Panc1 (cell line): ENCODE measurements around the gene GVQW3. TPM values are rescaled to one million over a fixed set of nuclear protein-coding genes. Genes with fewer than 3 reads are reported as not detected.
"Not testable (repeated sequence)": the region's sequence is repeated elsewhere in the genome, so short reads cannot be mapped to it uniquely, and the experiment has no call there.

Experiments
- ATAC-seq: fragments of 200-7000 bp; cut with Tn5 transposase; 2 replicates; pipeline ENCODE4 v1.9.1; 2020; ENCODE audit warnings: mild to moderate bottlenecking, moderate library complexity
- BruUV-seq: library from RNA; stranded (reverse); fragments of 400-500 nt; replicated peaks from 2 replicates; lab custom pipeline; 2021; lab: Mats Ljungman, UMichigan
- CTCF ChIA-PET: fragments of 300-600 bp; sonication (Branson Sonifier 250); formaldehyde crosslinking; loops from one replicate; lab custom pipeline; 2022; ENCODE audit warnings: antibody characterized with exemption; lab: Charles Lee
- POLR2A ChIA-PET: fragments of 300-600 bp; sonication (Branson Sonifier 250); formaldehyde crosslinking; loops from one replicate; lab custom pipeline; 2022; ENCODE audit warnings: antibody characterized with exemption; lab: Charles Lee
- DNase-seq: peaks from one replicate; pipeline ENCODE4 v3.0.0-alpha.2; 2010; ENCODE audit warnings: low read depth, low spot score
- H3K27ac ChIP-seq: 2 replicates; pipeline ENCODE4 v1.5.1; 2011; ENCODE audit warnings: mild to moderate bottlenecking, low read length, inconsistent platforms
- H3K27me3 ChIP-seq: fragments of 200-500 bp; sonication (Bioruptor generic); 2 replicates; pipeline ENCODE4 v1.6.0; 2014; ENCODE audit warnings: low read length, inconsistent platforms; ENCODE audit not compliant: control insufficient read depth, insufficient read depth
- H3K36me3 ChIP-seq: fragments of 200-500 bp; sonication (Bioruptor generic); 2 replicates; pipeline ENCODE4 v1.5.1; 2014; ENCODE audit warnings: inconsistent platforms, mild to moderate bottlenecking, low read length, moderate library complexity; ENCODE audit not compliant: control insufficient read depth, insufficient read depth
- H3K4me1 ChIP-seq: 2 replicates; pipeline ENCODE4 v1.5.1; 2011; ENCODE audit warnings: inconsistent platforms, mild to moderate bottlenecking, low read length, moderate library complexity; ENCODE audit not compliant: control insufficient read depth, insufficient read depth
- H3K4me3 ChIP-seq, 2 experiments: 2 replicates each; pipeline ENCODE4 v1.5.1; 2011 to 2012; ENCODE audit warnings: low read depth in 2 of 2, low read length in 2 of 2, mild to moderate bottlenecking in 2 of 2, inconsistent platforms in 1 of 2, moderate library complexity in 1 of 2
- H3K9me3 ChIP-seq: fragments of 200-500 bp; sonication (Bioruptor generic); 2 replicates; pipeline ENCODE4 v1.5.1; 2014; ENCODE audit warnings: low read depth, mild to moderate bottlenecking, inconsistent platforms, low read length, moderate library complexity; ENCODE audit not compliant: control insufficient read depth, insufficient read depth
- CTCF ChIP-seq: fragments of 450-650 bp; IDR thresholded peaks from 2 replicates; pipeline ENCODE4 v1.5.1; 2017; ENCODE audit warnings: mild to moderate bottlenecking
- POLR2AphosphoS5 ChIP-seq: IDR thresholded peaks from 2 replicates; pipeline ENCODE4 v1.6.1; 2012; ENCODE audit warnings: mild to moderate bottlenecking, low read depth, low read length, moderate library complexity
- REST ChIP-seq, 2 experiments: IDR thresholded peaks; 2 replicates each; pipeline ENCODE4 v1.6.1; 2011 to 2012; ENCODE audit warnings: low read depth in 2 of 2, control low read depth in 1 of 2, low read length in 1 of 2, mild to moderate bottlenecking in 1 of 2, moderate library complexity in 1 of 2; ENCODE audit not compliant: insufficient read depth in 1 of 2
- SIN3A ChIP-seq: IDR thresholded peaks from 2 replicates; pipeline ENCODE4 v1.6.1; 2012; ENCODE audit warnings: low read depth, mild to moderate bottlenecking, low read length, moderate library complexity, borderline replicate concordance; ENCODE audit not compliant: insufficient read depth
- TCF7L2 ChIP-seq: IDR thresholded peaks from 2 replicates; pipeline ENCODE4 v1.6.1; 2011; ENCODE audit warnings: mild to moderate bottlenecking, low read depth, low read length, inconsistent platforms
- in situ Hi-C: cut with HindIII; loops from 2 replicates; pipeline ENCODE4 v1.10.0; 2016; ENCODE audit warnings: low sequenced_read_pairs, low pct_unique_long_range_greater_than_20kb
- intact Hi-C: fragments of 100-400 bp; cut with micrococcal nuclease; formaldehyde crosslinking; loops from one replicate; pipeline ENCODE4 v1.10.0; 2022; ENCODE audit not compliant: unreplicated experiment
- total RNA-seq: library from RNA; stranded (reverse); gene quantifications from one replicate; pipeline ENCODE4 v1.2.1, GENCODE V29; 2021; ENCODE audit not compliant: unreplicated experiment

GVQW3 gene
- total RNA-seq, 1 experiment from 2014 or later = 3.2 TPM

- ChIA-PET POLR2A (interaction anchor here (0.6 kb wide), 1 partner anchor 49 kb away, joined by 7 read pairs; no protein-coding TSS in a partner anchor), CTCF (no interaction called here)
- no peaks in the 10 kb centered on the region for H3K9me3 ChIP-seq
- in situ Hi-C loops (no loop called here), intact Hi-C loops (no loop called here)
- no peak overlapping the region for H3K27ac ChIP-seq
- no peaks in the 10 kb centered on the region for H3K27me3 ChIP-seq
- DNase-seq (no peak), ATAC-seq (no peak)
- no peaks in the 10 kb centered on the region for H3K36me3 ChIP-seq
- no peak for TF ChIP-seq CTCF
- TF ChIP-seq SIN3A = no peak
- no peak for TF ChIP-seq POLR2AphosphoS5
- TF ChIP-seq REST (IDR thresholded peaks at IDR 0.05; ENCODE audit: insufficient read depth in 1 of 2, low read depth in 2 of 2, low read length in 1 of 2) = no peak
- BruUV-seq = no TSS peak
- H3K4me1 ChIP-seq = no peaks in the 10 kb centered on the region
- no peak overlapping the region for H3K4me3 ChIP-seq
These were observed 16.3 kb downstream of the GVQW3 start for GRCh38 chr11:76397383-76397782.

- ATAC-seq (no peak), DNase-seq (no peak)
- no peak overlapping the region for H3K4me3 ChIP-seq
- no peaks in the 10 kb centered on the region for H3K27me3 ChIP-seq
- ChIA-PET CTCF (no interaction called here), POLR2A (interaction anchor here (0.7 kb wide), 2 partner anchors 12 to 171 kb away, joined by 9 to 10 read pairs; no protein-coding TSS in a partner anchor)
- BruUV-seq = no TSS peak
- intact Hi-C loops = no loop called here
- in situ Hi-C loops = no loop called here
- H3K9me3 ChIP-seq = no peaks in the 10 kb centered on the region
- no peaks in the 10 kb centered on the region for H3K36me3 ChIP-seq
- H3K4me1 ChIP-seq = no peaks in the 10 kb centered on the region
- no peak for TF ChIP-seq TCF7L2
- TF ChIP-seq CTCF = no peak
- TF ChIP-seq POLR2AphosphoS5 = no peak
- TF ChIP-seq SIN3A = no peak
- TF ChIP-seq REST (IDR thresholded peaks at IDR 0.05; ENCODE audit: insufficient read depth in 1 of 2, low read depth in 2 of 2, low read length in 1 of 2) = no peak
- H3K27ac ChIP-seq = no peak overlapping the region
These were observed 19.8 kb downstream of the GVQW3 start for GRCh38 chr11:76400967-76401366.

GRCh38 chr11:76401484-76401883 lies 20.4 kb downstream of the GVQW3 start:
- BruUV-seq, ATAC-seq, in situ Hi-C loops, intact Hi-C loops, H3K36me3 ChIP-seq, H3K4me3 ChIP-seq, H3K27ac ChIP-seq, H3K27me3 ChIP-seq, CTCF ChIA-PET, H3K9me3 ChIP-seq, DNase-seq, H3K4me1 ChIP-seq: not testable (repeated sequence)
- POLR2A ChIA-PET = interaction anchor here (0.7 kb wide), 2 partner anchors 11 to 170 kb away, joined by 9 to 10 read pairs; no protein-coding TSS in a partner anchor
